ENCODE data around the gene ENKD1. TPM values are rescaled to one million over a fixed set of nuclear protein-coding genes. Genes with fewer than 3 reads are reported as not detected.

The ENKD1 gene
- total RNA-seq, 6 donors from 2014 or later, result 18.2 to 50.3 (median 28.5) TPM

DNA sequence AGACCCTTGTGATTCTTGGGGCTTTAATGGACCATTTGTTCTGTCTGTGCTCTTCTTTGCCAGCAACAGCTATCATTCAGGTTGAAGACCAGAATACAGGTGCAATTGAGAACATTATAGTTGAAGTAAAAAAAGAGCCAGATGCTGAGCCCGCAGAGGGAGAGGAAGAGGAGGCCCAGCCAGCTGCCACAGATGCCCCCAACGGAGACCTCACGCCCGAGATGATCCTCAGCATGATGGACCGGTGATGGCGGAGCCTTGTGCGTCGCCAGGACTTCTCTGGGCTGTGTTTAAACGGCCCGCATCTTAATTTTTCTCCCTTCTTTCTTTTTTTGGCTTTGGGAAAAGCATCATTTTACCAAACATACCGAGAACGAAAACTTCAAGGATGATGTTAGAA is 28.9 kb downstream of the ENKD1 start:
- WGBS, 2 donors, result 92 to 96% methylated on average over 12 of the region's 12 CpGs
- Histone ChIP-seq H3K4me1 (peaks cover 0 to 16% (median 8%) of the 10 kb centered on the region in 4 donors), H3K27ac (no peak overlapping the region), H3K36me3 (peaks cover 16 to 68% (median 38%) of the 10 kb centered on the region in 4 donors), H3K4me3 (no peak overlapping the region), H3K27me3 (no peaks in the 10 kb centered on the region), H3K9me3 (no peaks in the 10 kb centered on the region)
- DNase-seq (no peak), ATAC-seq (ENCODE audit: low FRiP score in 2 of 2) (no peak)
- TF ChIP-seq EP300 (IDR thresholded peaks at IDR 0.05), result no peak

DNA sequence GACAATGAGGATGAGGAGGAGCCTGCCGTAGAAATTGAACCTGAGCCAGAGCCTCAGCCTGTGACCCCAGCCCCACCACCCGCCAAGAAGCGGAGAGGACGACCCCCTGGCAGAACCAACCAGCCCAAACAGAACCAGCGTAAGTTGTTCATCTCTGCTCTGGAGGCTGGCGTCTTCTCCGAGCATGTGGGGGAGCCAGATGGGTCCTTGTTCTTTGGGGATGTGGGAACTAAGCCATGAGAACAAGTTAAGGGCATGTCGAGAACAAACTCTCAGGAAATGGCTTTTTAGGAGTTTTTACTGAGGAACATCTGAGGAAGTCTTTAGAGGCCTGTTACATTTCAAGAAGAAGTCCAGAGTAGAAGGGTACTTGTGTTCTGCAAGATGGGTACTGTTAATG is 29.8 kb downstream of the ENKD1 start:
- Histone ChIP-seq H3K27me3 (no peaks in the 10 kb centered on the region), H3K36me3 (peaks cover 16 to 77% (median 42%) of the 10 kb centered on the region in 4 donors), H3K9me3 (no peaks in the 10 kb centered on the region), H3K27ac (no peak overlapping the region), H3K4me1 (peaks cover 0 to 8% (median 4%) of the 10 kb centered on the region in 4 donors), H3K4me3 (no peak overlapping the region)
- TF ChIP-seq POLR2A (IDR thresholded peaks at IDR 0.05) (no peak), POLR2AphosphoS5 (IDR thresholded peaks at IDR 0.05) (no peak), EP300 (IDR thresholded peaks at IDR 0.05) (no peak)
- TF ChIP-seq, protein P1, sequence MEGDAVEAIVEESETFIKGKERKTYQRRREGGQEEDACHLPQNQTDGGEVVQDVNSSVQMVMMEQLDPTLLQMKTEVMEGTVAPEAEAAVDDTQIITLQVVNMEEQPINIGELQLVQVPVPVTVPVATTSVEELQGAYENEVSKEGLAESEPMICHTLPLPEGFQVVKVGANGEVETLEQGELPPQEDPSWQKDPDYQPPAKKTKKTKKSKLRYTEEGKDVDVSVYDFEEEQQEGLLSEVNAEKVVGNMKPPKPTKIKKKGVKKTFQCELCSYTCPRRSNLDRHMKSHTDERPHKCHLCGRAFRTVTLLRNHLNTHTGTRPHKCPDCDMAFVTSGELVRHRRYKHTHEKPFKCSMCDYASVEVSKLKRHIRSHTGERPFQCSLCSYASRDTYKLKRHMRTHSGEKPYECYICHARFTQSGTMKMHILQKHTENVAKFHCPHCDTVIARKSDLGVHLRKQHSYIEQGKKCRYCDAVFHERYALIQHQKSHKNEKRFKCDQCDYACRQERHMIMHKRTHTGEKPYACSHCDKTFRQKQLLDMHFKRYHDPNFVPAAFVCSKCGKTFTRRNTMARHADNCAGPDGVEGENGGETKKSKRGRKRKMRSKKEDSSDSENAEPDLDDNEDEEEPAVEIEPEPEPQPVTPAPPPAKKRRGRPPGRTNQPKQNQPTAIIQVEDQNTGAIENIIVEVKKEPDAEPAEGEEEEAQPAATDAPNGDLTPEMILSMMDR (IDR thresholded peaks at IDR 0.05), result no peak
- WGBS, 2 donors, result 89 to 96% methylated on average over 8 of the region's 8 CpGs
- no peak for DNase-seq
- no peak for ATAC-seq (ENCODE audit: low FRiP score in 2 of 2)

GRCh38 chr16:67632415-67633172 is 34.0 kb downstream of the ENKD1 start:
- ATAC-seq (ENCODE audit: low FRiP score in 2 of 2) (no peak), DNase-seq (no peak)
- TF ChIP-seq POLR2AphosphoS5 (IDR thresholded peaks at IDR 0.05) (no peak), EP300 (IDR thresholded peaks at IDR 0.05) (no peak), POLR2A (IDR thresholded peaks at IDR 0.05) (no peak)
- TF ChIP-seq, protein P1 (IDR thresholded peaks at IDR 0.05), result no peak
- no peaks in the 10 kb centered on the region for H3K27me3 ChIP-seq
- no peak overlapping the region for H3K4me3 ChIP-seq
- WGBS, 2 donors, result 59 to 68% methylated on average over 7 of the region's 7 CpGs
- no peak overlapping the region for H3K27ac ChIP-seq
- no peaks in the 10 kb centered on the region for H3K9me3 ChIP-seq
- peaks cover 18 to 95% (median 64%) of the 10 kb centered on the region in 4 donors for H3K36me3 ChIP-seq
- H3K4me1 ChIP-seq, result no peaks in the 10 kb centered on the region

GRCh38 chr16:67628216-67628615 is 38.3 kb downstream of the ENKD1 start:
- Histone ChIP-seq H3K9me3 (no peaks in the 10 kb centered on the region), H3K4me1 (no peaks in the 10 kb centered on the region), H3K27ac (no peak overlapping the region), H3K36me3 (peaks cover 21 to 96% (median 70%) of the 10 kb centered on the region in 4 donors), H3K4me3 (no peak overlapping the region), H3K27me3 (no peaks in the 10 kb centered on the region)
- ATAC-seq (ENCODE audit: low FRiP score in 2 of 2) (no peak), DNase-seq (no peak)
- no peak for TF ChIP-seq POLR2AphosphoS5 (IDR thresholded peaks at IDR 0.05)
- TF ChIP-seq, protein P1 (IDR thresholded peaks at IDR 0.05), result no peak
- WGBS, 2 donors, result 93 to 96% methylated on average over 11 to 14 of the region's 14 CpGs

- Histone ChIP-seq H3K4me3 (no peak overlapping the region), H3K4me1 (no peaks in the 10 kb centered on the region), H3K9me3 (no peaks in the 10 kb centered on the region), H3K27ac (no peak overlapping the region), H3K27me3 (no peaks in the 10 kb centered on the region), H3K36me3 (peaks cover 13 to 69% (median 47%) of the 10 kb centered on the region in 4 donors)
- no peak for DNase-seq
- no peak for TF ChIP-seq POLR2A (IDR thresholded peaks at IDR 0.05)
- TF ChIP-seq EP300 (IDR thresholded peaks at IDR 0.05), result no peak
- TF ChIP-seq POLR2AphosphoS5 (IDR thresholded peaks at IDR 0.05), result no peak
- TF ChIP-seq, protein P1 (IDR thresholded peaks at IDR 0.05), result no peak
- 88 to 94% methylated on average over 10 of the region's 10 CpGs for WGBS, 2 donors
- no peak for ATAC-seq (ENCODE audit: low FRiP score in 2 of 2)
These were observed 52.7 kb downstream of the ENKD1 start for GRCh38 chr16:67613808-67614207.

Other genes starting within 250 kb of the ENKD1 start
- 1 to 10 TPM in 5 of 6 donors, under 1 TPM in 1; 0.78 to 5.0 (median 1.6) TPM for gene HSD11B2, start 235.6 kb downstream of the ENKD1 start, total RNA-seq
- 100 to 1,000 TPM in 4 of 6 donors, 10 to 100 TPM in 2; 69.1 to 221 (median 147) TPM for gene ATP6V0D1, start 185.6 kb downstream of the ENKD1 start, total RNA-seq
- gene AGRP, start 183.2 kb downstream of the ENKD1 start, total RNA-seq, result 1 to 10 TPM in 3 of 6 donors, not detected in 3; 3.5 to 7.6 (median 3.8) TPM
- gene RIPOR1, start 137.9 kb downstream of the ENKD1 start, total RNA-seq, result 100 to 1,000 TPM in 4 of 6 donors, 10 to 100 TPM in 2; 76.9 to 183 (median 113) TPM
- gene CTCF, start 104.2 kb downstream of the ENKD1 start, total RNA-seq, result 10 to 100 TPM; 29.7 to 42.6 (median 34.2) TPM
- 10 to 100 TPM in 1 of 6 donors, 1 to 10 TPM in 5; 1.8 to 55.5 (median 4.0) TPM for gene CARMIL2, start 21.6 kb downstream of the ENKD1 start, total RNA-seq
- gene ACD, start 6.5 kb downstream of the ENKD1 start, total RNA-seq, result 10 to 100 TPM; 15.8 to 25.1 (median 18.8) TPM
- gene PARD6A, start 5.8 kb downstream of the ENKD1 start, total RNA-seq, result 1 to 10 TPM; 2.1 to 9.3 (median 6.6) TPM
- gene C16orf86, start 64 bp upstream of the ENKD1 start, total RNA-seq, result 10 to 100 TPM in 1 of 6 donors, 1 to 10 TPM in 5; 1.2 to 22.0 (median 5.2) TPM
- gene GFOD2, start 52.6 kb upstream of the ENKD1 start, total RNA-seq, result 10 to 100 TPM; 14.3 to 21.0 (median 17.0) TPM
- 10 to 100 TPM in 5 of 6 donors, 1 to 10 TPM in 1; 6.5 to 50.3 (median 17.0) TPM for gene RANBP10, start 139.8 kb upstream of the ENKD1 start, total RNA-seq
- gene TSNAXIP1, start 140.1 kb upstream of the ENKD1 start, total RNA-seq, result 10 to 100 TPM in 1 of 6 donors, 1 to 10 TPM in 4, under 1 TPM in 1; 0.66 to 13.1 (median 4.4) TPM
- gene THAP11, start 175.6 kb upstream of the ENKD1 start, total RNA-seq, result 10 to 100 TPM; 28.3 to 66.3 (median 34.3) TPM
- gene NUTF2, start 180.2 kb upstream of the ENKD1 start, total RNA-seq, result 100 to 1,000 TPM in 2 of 6 donors, 10 to 100 TPM in 4; 50.2 to 203 (median 78.3) TPM
- 100 to 1,000 TPM in 1 of 6 donors, 10 to 100 TPM in 5; 30.6 to 201 (median 50.6) TPM for gene CENPT, start 180.9 kb upstream of the ENKD1 start, total RNA-seq
- 100 to 1,000 TPM in 1 of 6 donors, 10 to 100 TPM in 5; 41.6 to 101 (median 65.0) TPM for gene EDC4, start 206.3 kb upstream of the ENKD1 start, total RNA-seq
- gene NRN1L, start 218.1 kb upstream of the ENKD1 start, total RNA-seq, result 1 to 10 TPM in 5 of 6 donors, not detected in 1; 1.6 to 4.2 (median 2.3) TPM
- 10 to 100 TPM; 21.9 to 36.5 (median 31.5) TPM for gene PSKH1, start 226.5 kb upstream of the ENKD1 start, total RNA-seq

Data from upper lobe of left lung (tissue), 6 donors.